Upper lobe of left lung (tissue), 6 donors: ENCODE measurements around the gene ZDHHC14. TPM values are rescaled to one million over a fixed set of nuclear protein-coding genes. Genes with fewer than 3 reads are reported as not detected.

ENCODE experiments used
- ATAC-seq, 2 donors: fragments of 200-7000 bp; cut with Tn5 transposase; one replicate each; pipeline ENCODE4 v1.9.1; 2022; ENCODE audit warnings: mild to moderate bottlenecking in 2 of 2, moderate library complexity in 2 of 2; ENCODE audit not compliant: low FRiP score in 2 of 2
- DNase-seq, 2 donors: peaks; one replicate each; pipeline ENCODE4 v3.0.0-alpha.2; 2019 to 2020
- H3K27ac ChIP-seq, 4 donors: fragments of 200-600 bp; sonication (generic); one replicate each; pipeline ENCODE4 v1.5.1; 2016 to 2019
- H3K27me3 ChIP-seq, 4 donors: fragments of 200-600 bp; sonication (generic); one replicate each; pipeline ENCODE4 v1.5.1; 2017 to 2019
- H3K36me3 ChIP-seq, 4 donors: fragments of 200-600 bp; sonication (generic); one replicate each; pipeline ENCODE4 v1.5.1; 2016 to 2019
- H3K4me1 ChIP-seq, 4 donors: fragments of 200-600 bp; sonication (generic); one replicate each; pipeline ENCODE4 v1.5.1; 2018 to 2019
- H3K4me3 ChIP-seq, 4 donors: fragments of 200-600 bp; sonication (generic); one replicate each; pipeline ENCODE4 v1.5.1; 2017 to 2019; ENCODE audit warnings: mild to moderate bottlenecking in 2 of 4, moderate library complexity in 1 of 4
- H3K9me3 ChIP-seq, 4 donors: fragments of 200-600 bp; sonication (generic); one replicate each; pipeline ENCODE4 v1.5.1; 2018 to 2019
- EP300 ChIP-seq, 4 donors: sonication (generic); formaldehyde crosslinking; IDR thresholded peaks; one replicate each; pipeline ENCODE4 v1.5.1; 2017; ENCODE audit warnings: antibody characterized with exemption in 4 of 4, control low read depth in 2 of 4
- POLR2A ChIP-seq, 4 donors: fragments of 450-650 bp; IDR thresholded peaks; one replicate each; pipeline ENCODE4 v1.5.1; 2016 to 2017; ENCODE audit warnings: antibody characterized with exemption in 4 of 4, mild to moderate bottlenecking in 2 of 4
- POLR2AphosphoS5 ChIP-seq, 2 donors: sonication (generic); formaldehyde crosslinking; IDR thresholded peaks; one replicate each; pipeline ENCODE4 v1.5.1; 2017; ENCODE audit warnings: antibody characterized with exemption in 2 of 2
- WGBS, 2 donors: methylation state at CpG; one replicate each; pipeline ENCODE4 v1.1.5; 2017 to 2018; 5-methylcytosine and 5-hydroxymethylcytosine counted together
- total RNA-seq, 6 donors: library from RNA; depleted of rRNA in 4 of 6; stranded (reverse); fragments of >200 nt in 4 of 6; gene quantifications; one replicate each; pipeline versions ENCODE4 v1.1.0 to v1.2.1, GENCODE V29; 2016 to 2021
- TF ChIP-seq, protein P1 (sequence below), 6 experiments: fragments of 450-650 bp in 4 of 6; fragments of 200-600 bp in 2 of 6; sonication (generic) in 2 of 6; IDR thresholded peaks; one replicate each; pipeline ENCODE4 v1.5.1; 2016 to 2019; ENCODE audit warnings: antibody characterized with exemption in 6 of 6
- donor health status: DM: no; HTN: no; CAD: no; lungs with moderate emphysema.
- donor health status: DM: no; HTN: yes; CAD: no; lungs with severe emphysema.

ZDHHC14 gene
- total RNA-seq, 6 donors from 2014 or later = 5.3 to 16.5 (median 9.4) TPM

- H3K4me3 ChIP-seq = no peak overlapping the region
- peaks cover 0 to 10% (median 5%) of the 10 kb centered on the region in 4 donors for H3K36me3 ChIP-seq
- H3K4me1 ChIP-seq = peaks cover 0 to 7% (median 5%) of the 10 kb centered on the region in 4 donors
- DNase-seq = peak in 1 of 2 donors; percentile 10
- TF ChIP-seq EP300 (IDR thresholded peaks at IDR 0.05) = no peak
- TF ChIP-seq, protein P1, sequence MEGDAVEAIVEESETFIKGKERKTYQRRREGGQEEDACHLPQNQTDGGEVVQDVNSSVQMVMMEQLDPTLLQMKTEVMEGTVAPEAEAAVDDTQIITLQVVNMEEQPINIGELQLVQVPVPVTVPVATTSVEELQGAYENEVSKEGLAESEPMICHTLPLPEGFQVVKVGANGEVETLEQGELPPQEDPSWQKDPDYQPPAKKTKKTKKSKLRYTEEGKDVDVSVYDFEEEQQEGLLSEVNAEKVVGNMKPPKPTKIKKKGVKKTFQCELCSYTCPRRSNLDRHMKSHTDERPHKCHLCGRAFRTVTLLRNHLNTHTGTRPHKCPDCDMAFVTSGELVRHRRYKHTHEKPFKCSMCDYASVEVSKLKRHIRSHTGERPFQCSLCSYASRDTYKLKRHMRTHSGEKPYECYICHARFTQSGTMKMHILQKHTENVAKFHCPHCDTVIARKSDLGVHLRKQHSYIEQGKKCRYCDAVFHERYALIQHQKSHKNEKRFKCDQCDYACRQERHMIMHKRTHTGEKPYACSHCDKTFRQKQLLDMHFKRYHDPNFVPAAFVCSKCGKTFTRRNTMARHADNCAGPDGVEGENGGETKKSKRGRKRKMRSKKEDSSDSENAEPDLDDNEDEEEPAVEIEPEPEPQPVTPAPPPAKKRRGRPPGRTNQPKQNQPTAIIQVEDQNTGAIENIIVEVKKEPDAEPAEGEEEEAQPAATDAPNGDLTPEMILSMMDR (IDR thresholded peaks at IDR 0.05) = no peak
- no peak for TF ChIP-seq POLR2AphosphoS5 (IDR thresholded peaks at IDR 0.05)
- no peak for TF ChIP-seq POLR2A (IDR thresholded peaks at IDR 0.05)
- H3K27me3 ChIP-seq = no peaks in the 10 kb centered on the region
- WGBS, 2 donors = 91 to 93% methylated on average over 7 of the region's 7 CpGs
- no peak for ATAC-seq
- H3K27ac ChIP-seq = no peak overlapping the region
- no peaks in the 10 kb centered on the region for H3K9me3 ChIP-seq
These were observed 275.5 kb downstream of the ZDHHC14 start for GRCh38 chr6:157656437-157656997.

DNA sequence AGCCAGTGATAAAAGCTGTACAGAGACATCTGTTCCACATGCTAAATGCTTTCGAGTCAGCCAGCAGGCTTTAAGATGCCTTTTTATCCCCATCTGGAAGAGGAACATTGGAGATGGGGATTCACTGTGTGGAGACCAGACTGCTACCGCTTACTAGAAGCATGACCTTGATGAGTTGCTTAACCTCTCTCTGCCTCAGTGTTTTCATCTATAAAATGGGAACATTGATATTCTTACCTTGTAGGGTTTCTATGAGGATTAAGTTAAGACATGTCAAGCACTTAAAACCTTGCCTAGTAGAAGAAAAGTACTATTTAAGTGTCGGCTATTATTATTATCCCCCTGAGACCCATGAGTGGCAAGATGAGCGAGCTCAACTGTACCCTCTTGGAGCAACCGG is 276.8 kb downstream of the ZDHHC14 start:
- no peaks in the 10 kb centered on the region for H3K9me3 ChIP-seq
- no peak overlapping the region for H3K4me3 ChIP-seq
- TF ChIP-seq EP300 (IDR thresholded peaks at IDR 0.05) = no peak
- TF ChIP-seq, protein P1 (IDR thresholded peaks at IDR 0.05) = no peak
- no peak for TF ChIP-seq POLR2AphosphoS5 (IDR thresholded peaks at IDR 0.05)
- TF ChIP-seq POLR2A (IDR thresholded peaks at IDR 0.05) = no peak
- peaks cover 0 to 7% (median 5%) of the 10 kb centered on the region in 4 donors for H3K4me1 ChIP-seq
- peaks cover 0 to 10% (median 3%) of the 10 kb centered on the region in 4 donors for H3K36me3 ChIP-seq
- DNase-seq (no peak), ATAC-seq (no peak)
- 92 to 97% methylated on average over 5 of the region's 5 CpGs for WGBS, 2 donors
- no peaks in the 10 kb centered on the region for H3K27me3 ChIP-seq
- no peak overlapping the region for H3K27ac ChIP-seq

DNA sequence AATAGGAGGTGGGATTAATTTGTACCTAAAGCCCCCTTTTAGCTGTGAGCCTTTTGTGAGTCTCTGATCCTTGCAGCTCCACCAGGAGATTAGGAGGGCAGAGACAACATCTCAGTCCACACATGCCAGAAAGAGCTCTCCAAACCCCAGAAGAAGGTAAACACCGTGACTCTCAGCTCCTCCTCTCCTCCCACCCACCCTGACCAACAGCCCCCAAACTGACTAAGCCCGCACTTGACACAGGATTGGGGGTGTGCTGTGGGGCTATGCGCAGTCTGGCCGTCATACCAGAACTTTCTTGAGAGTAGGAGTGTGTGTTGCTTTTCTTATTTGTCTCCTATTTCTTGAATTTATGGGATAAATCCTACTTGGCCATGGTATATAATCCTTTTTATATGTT is 277.3 kb downstream of the ZDHHC14 start:
- Histone ChIP-seq H3K4me1 (peaks cover 0 to 7% (median 5%) of the 10 kb centered on the region in 4 donors), H3K27me3 (no peaks in the 10 kb centered on the region), H3K9me3 (no peaks in the 10 kb centered on the region), H3K36me3 (peaks cover 0 to 10% (median 3%) of the 10 kb centered on the region in 4 donors), H3K4me3 (no peak overlapping the region), H3K27ac (no peak overlapping the region)
- 88% methylated on average over 3 to 4 of the region's 4 CpGs for WGBS, 2 donors
- ATAC-seq (no peak), DNase-seq (peak in 1 of 2 donors; percentile 0)
- TF ChIP-seq EP300 (IDR thresholded peaks at IDR 0.05) = no peak
- TF ChIP-seq, protein P1 (IDR thresholded peaks at IDR 0.05) = no peak
- TF ChIP-seq POLR2A (IDR thresholded peaks at IDR 0.05) = no peak
- TF ChIP-seq POLR2AphosphoS5 (IDR thresholded peaks at IDR 0.05) = no peak

GRCh38 chr6:157659536-157660271 is 278.7 kb downstream of the ZDHHC14 start:
- no peak overlapping the region for H3K4me3 ChIP-seq
- DNase-seq (no peak), ATAC-seq (no peak)
- H3K27me3 ChIP-seq = no peaks in the 10 kb centered on the region
- peaks cover 0 to 4% (median 0%) of the 10 kb centered on the region in 4 donors for H3K36me3 ChIP-seq
- no peak overlapping the region for H3K27ac ChIP-seq
- peaks cover 0 to 7% (median 5%) of the 10 kb centered on the region in 4 donors for H3K4me1 ChIP-seq
- WGBS, 2 donors = 64% methylated on average over 13 to 19 of the region's 19 CpGs
- TF ChIP-seq EP300 (IDR thresholded peaks at IDR 0.05) (no peak), POLR2AphosphoS5 (IDR thresholded peaks at IDR 0.05) (no peak), POLR2A (IDR thresholded peaks at IDR 0.05) (no peak)
- TF ChIP-seq, protein P1 (IDR thresholded peaks at IDR 0.05) = no peak
- no peaks in the 10 kb centered on the region for H3K9me3 ChIP-seq
